DMS79 treated with DMSO at 0.1 percent for 48 hours (cell line): ENCODE data around the gene ITPK1.

Source experiments
- DNase-seq: peaks from one replicate; lab custom pipeline; 2025; lab: John Stamatoyannopoulos, UW

ITPK1 gene

GRCh38 chr14:92924247-92924646, 191.5 kb downstream of the ITPK1 start:
- peak; percentile 44 for DNase-seq

- DNase-seq: no peak
These were observed 192.0 kb downstream of the ITPK1 start for GRCh38 chr14:92923744-92924103.

GRCh38 chr14:92922883-92923743, 192.6 kb downstream of the ITPK1 start, which contains the start of gene CHGA:
CHGA (plus strand) TSS chr14:92923150; CDS start chr14:92923360, 210 bp downstream.
- peak; percentile 83 for DNase-seq

GRCh38 chr14:92922155-92922735, 193.5 kb downstream of the ITPK1 start:
- peak; percentile 48 for DNase-seq

- no peak for DNase-seq
These were observed 195.7 kb downstream of the ITPK1 start for GRCh38 chr14:92920001-92920400.

GRCh38 chr14:92917956-92918355, 197.8 kb downstream of the ITPK1 start:
- no peak for DNase-seq

- DNase-seq: no peak
These were observed 198.4 kb downstream of the ITPK1 start for GRCh38 chr14:92917041-92917940.

- DNase-seq: no peak
These were observed 199.5 kb downstream of the ITPK1 start for GRCh38 chr14:92916201-92916600.

GRCh38 chr14:92914087-92914656, 201.6 kb downstream of the ITPK1 start:
- no peak for DNase-seq

GRCh38 chr14:92907316-92907911, 208.3 kb downstream of the ITPK1 start:
- DNase-seq: no peak

GRCh38 chr14:92906823-92907222, 208.9 kb downstream of the ITPK1 start:
- no peak for DNase-seq

GRCh38 chr14:92906420-92906819, 209.3 kb downstream of the ITPK1 start:
- DNase-seq: no peak

GRCh38 chr14:92905667-92906066, 210.1 kb downstream of the ITPK1 start:
- no peak for DNase-seq

- no peak for DNase-seq
These were observed 212.4 kb downstream of the ITPK1 start for GRCh38 chr14:92903359-92903758.

- DNase-seq: no peak
These were observed 213.0 kb downstream of the ITPK1 start for GRCh38 chr14:92902726-92903125.

GRCh38 chr14:92902191-92902590, 213.5 kb downstream of the ITPK1 start:
- no peak for DNase-seq

GRCh38 chr14:92900660-92901059, 215.1 kb downstream of the ITPK1 start:
- DNase-seq: no peak

GRCh38 chr14:92898566-92899131, 217.1 kb downstream of the ITPK1 start:
- no peak for DNase-seq

- DNase-seq: no peak
These were observed 217.7 kb downstream of the ITPK1 start for GRCh38 chr14:92897922-92898565.

GRCh38 chr14:92895352-92895878, 220.3 kb downstream of the ITPK1 start:
- no peak for DNase-seq

GRCh38 chr14:92892589-92892988, 223.1 kb downstream of the ITPK1 start:
- no peak for DNase-seq
